ENCODE data around the gene BAD. TPM values are rescaled to one million over a fixed set of nuclear protein-coding genes. Genes with fewer than 3 reads are reported as not detected.
A peak's percentile ranks its signal among the peaks of the same experiment; 100 is the strongest.

BAD gene
- total RNA-seq, 1 donor from 2014 or later = 46.9 TPM

GRCh38 chr11:64235437-64236161 is 48.9 kb downstream of the BAD start:
- Mint-ChIP-seq H3K9me3 (ENCODE audit: low read depth) (no peaks in the 10 kb centered on the region), H3K27ac (peak overlapping the region; percentile 80), H3K36me3 (ENCODE audit: insufficient read depth) (peaks cover 4% of the 10 kb centered on the region), H3K4me3 (ENCODE audit: low read depth) (peak overlapping the region; percentile 84), H3K27me3 (no peaks in the 10 kb centered on the region), H3K4me1 (ENCODE audit: low read depth) (peaks cover 23% of the 10 kb centered on the region)
- TF ChIP-seq CTCF (IDR thresholded peaks at IDR 0.05; ENCODE audit: unreplicated experiment) = no peak
- DNase-seq (ENCODE audit: low spot score, unreplicated experiment) = no peak

GRCh38 chr11:64234647-64235379 is 49.7 kb downstream of the BAD start:
- H3K9me3 Mint-ChIP-seq (ENCODE audit: low read depth) = no peaks in the 10 kb centered on the region
- peak; percentile 33 for TF ChIP-seq CTCF (IDR thresholded peaks at IDR 0.05; ENCODE audit: unreplicated experiment)
- H3K4me3 Mint-ChIP-seq (ENCODE audit: low read depth) = peak overlapping the region; percentile 84
- no peak for DNase-seq (ENCODE audit: low spot score, unreplicated experiment)
- H3K4me1 Mint-ChIP-seq (ENCODE audit: low read depth) = peaks cover 21% of the 10 kb centered on the region
- H3K27ac Mint-ChIP-seq = no peak overlapping the region
- H3K36me3 Mint-ChIP-seq (ENCODE audit: insufficient read depth) = peaks cover 4% of the 10 kb centered on the region
- no peaks in the 10 kb centered on the region for H3K27me3 Mint-ChIP-seq

GRCh38 chr11:64233913-64234586 is 50.4 kb downstream of the BAD start, which contains the start of gene VEGFB:
Gene VEGFB (plus strand): TSS chr11:64234584. CDS start chr11:64234834, 250 bp downstream.
- peak; percentile 49 for DNase-seq (ENCODE audit: low spot score, unreplicated experiment)
- H3K9me3 Mint-ChIP-seq (ENCODE audit: low read depth) = no peaks in the 10 kb centered on the region
- H3K4me3 Mint-ChIP-seq (ENCODE audit: low read depth) = peak within 1 kb of the TSS; percentile 84
- peaks cover 25% of the 10 kb centered on the region for H3K4me1 Mint-ChIP-seq (ENCODE audit: low read depth)
- H3K27ac Mint-ChIP-seq = peak within 1 kb of the TSS; percentile 80
- peaks cover 4% of the 10 kb centered on the region for H3K36me3 Mint-ChIP-seq (ENCODE audit: insufficient read depth)
- no peaks in the 10 kb centered on the region for H3K27me3 Mint-ChIP-seq
- no peak for TF ChIP-seq CTCF (IDR thresholded peaks at IDR 0.05; ENCODE audit: unreplicated experiment)

GRCh38 chr11:64232967-64233315 is 51.5 kb downstream of the BAD start:
- H3K4me1 Mint-ChIP-seq (ENCODE audit: low read depth) = peaks cover 25% of the 10 kb centered on the region
- no peaks in the 10 kb centered on the region for H3K36me3 Mint-ChIP-seq (ENCODE audit: insufficient read depth)
- H3K9me3 Mint-ChIP-seq (ENCODE audit: low read depth) = no peaks in the 10 kb centered on the region
- H3K4me3 Mint-ChIP-seq (ENCODE audit: low read depth) = peak overlapping the region; percentile 71
- no peak for DNase-seq (ENCODE audit: low spot score, unreplicated experiment)
- H3K27ac Mint-ChIP-seq = no peak overlapping the region
- no peak for TF ChIP-seq CTCF (IDR thresholded peaks at IDR 0.05; ENCODE audit: unreplicated experiment)
- H3K27me3 Mint-ChIP-seq = no peaks in the 10 kb centered on the region
